Esophagus squamous epithelium (tissue), 4 donors: ENCODE data around the gene PAX8.

Experiments used
- CTCF ChIP-seq, 6 experiments: fragments of 450-650 bp in 4 of 6; fragments of 200-600 bp in 2 of 6; sonication (generic) in 2 of 6; IDR thresholded peaks; one replicate each; pipeline ENCODE4 v1.5.1; 2016 to 2019; ENCODE audit warnings: antibody characterized with exemption in 6 of 6, mild to moderate bottlenecking in 4 of 6, moderate library complexity in 4 of 6
- POLR2A ChIP-seq, 4 donors: fragments of 450-650 bp; IDR thresholded peaks; one replicate each; pipeline ENCODE4 v1.6.1; 2017; ENCODE audit warnings: antibody characterized with exemption in 4 of 4, mild to moderate bottlenecking in 4 of 4, moderate library complexity in 3 of 4

- no peak for TF ChIP-seq POLR2A (IDR thresholded peaks at IDR 0.05)
- TF ChIP-seq CTCF (IDR thresholded peaks at IDR 0.05), result no peak
Observed at GRCh38 chr2:113225263-113226259, 53.2 kb downstream of the PAX8 start.
